OCI-LY3 (cell line): Measurements from ENCODE around the gene NFIC.

ENCODE experiments used
- EZH2phosphoT487 ChIP-seq: fragments of 200-600 bp; shearing (Covaris generic); IDR thresholded peaks from 2 replicates; pipeline ENCODE4 v1.6.1; 2018; ENCODE audit warnings: antibody characterized with exemption, mixed run types, low read depth
- TF ChIP-seq, protein P1 (sequence below): fragments of 200-600, 300-600 bp; sonication (generic); IDR thresholded peaks from 2 replicates; pipeline ENCODE4 v1.5.1; 2014; ENCODE audit warnings: antibody characterized with exemption, low read length, low read depth

DNA sequence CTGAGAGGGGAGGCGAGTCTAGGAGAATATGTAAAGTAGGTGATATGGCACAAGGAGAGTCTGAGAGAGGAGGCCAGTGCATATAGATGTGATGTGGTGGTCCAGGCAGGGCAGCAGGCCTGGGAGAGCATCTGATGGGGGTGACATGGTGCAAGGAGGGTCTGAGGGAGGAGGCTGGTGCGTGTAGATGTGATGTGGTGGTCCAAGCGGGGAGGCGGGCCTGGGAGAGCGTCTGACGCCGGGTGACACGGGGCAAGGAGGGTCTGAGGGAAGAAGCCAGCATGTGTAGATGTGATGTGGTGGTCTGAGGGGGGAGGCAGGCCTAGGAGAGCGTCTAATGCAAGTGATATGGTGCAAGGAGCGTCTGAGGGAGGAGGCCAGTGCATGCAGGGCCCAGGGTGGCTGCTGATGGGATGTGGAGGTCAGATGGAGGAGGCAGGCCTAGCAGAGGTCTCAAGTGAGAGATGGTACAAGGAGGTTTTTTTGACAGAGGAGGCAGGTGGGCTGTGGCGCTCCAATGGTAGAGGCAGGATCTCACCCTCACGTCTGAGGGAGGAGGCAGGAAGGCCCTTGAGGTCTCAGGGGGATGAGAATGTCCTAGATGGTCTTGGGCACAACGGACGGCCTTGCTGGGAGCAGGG, 16.2 kb downstream of the NFIC start:
- TF ChIP-seq, protein P1, sequence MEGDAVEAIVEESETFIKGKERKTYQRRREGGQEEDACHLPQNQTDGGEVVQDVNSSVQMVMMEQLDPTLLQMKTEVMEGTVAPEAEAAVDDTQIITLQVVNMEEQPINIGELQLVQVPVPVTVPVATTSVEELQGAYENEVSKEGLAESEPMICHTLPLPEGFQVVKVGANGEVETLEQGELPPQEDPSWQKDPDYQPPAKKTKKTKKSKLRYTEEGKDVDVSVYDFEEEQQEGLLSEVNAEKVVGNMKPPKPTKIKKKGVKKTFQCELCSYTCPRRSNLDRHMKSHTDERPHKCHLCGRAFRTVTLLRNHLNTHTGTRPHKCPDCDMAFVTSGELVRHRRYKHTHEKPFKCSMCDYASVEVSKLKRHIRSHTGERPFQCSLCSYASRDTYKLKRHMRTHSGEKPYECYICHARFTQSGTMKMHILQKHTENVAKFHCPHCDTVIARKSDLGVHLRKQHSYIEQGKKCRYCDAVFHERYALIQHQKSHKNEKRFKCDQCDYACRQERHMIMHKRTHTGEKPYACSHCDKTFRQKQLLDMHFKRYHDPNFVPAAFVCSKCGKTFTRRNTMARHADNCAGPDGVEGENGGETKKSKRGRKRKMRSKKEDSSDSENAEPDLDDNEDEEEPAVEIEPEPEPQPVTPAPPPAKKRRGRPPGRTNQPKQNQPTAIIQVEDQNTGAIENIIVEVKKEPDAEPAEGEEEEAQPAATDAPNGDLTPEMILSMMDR = no peak
- no peak for TF ChIP-seq EZH2phosphoT487
